HG03565 (cell line): ENCODE results near the gene MDK.

ENCODE experiments used
- ATAC-seq: cut with Tn5 transposase; IDR thresholded peaks from one replicate; pipeline ENCODE4 v1.9.1; 2021; ENCODE audit warnings: mild to moderate bottlenecking, moderate library complexity; ENCODE audit not compliant: unreplicated experiment

MDK gene

GRCh38 chr11:46393231-46393616 lies 11.8 kb downstream of the MDK start:
- ATAC-seq: no peak

- ATAC-seq: no peak
Measured at GRCh38 chr11:46393759-46394158, 12.3 kb downstream of the MDK start.

GRCh38 chr11:46397526-46397925 lies 16.1 kb downstream of the MDK start:
- ATAC-seq: no peak

GRCh38 chr11:46402957-46403902 lies 21.8 kb downstream of the MDK start:
- ATAC-seq: no peak

GRCh38 chr11:46404476-46405017 lies 23.1 kb downstream of the MDK start:
- no peak for ATAC-seq

- no peak for ATAC-seq
Measured at GRCh38 chr11:46407635-46408034, 26.2 kb downstream of the MDK start.

GRCh38 chr11:46408407-46408986 lies 27.0 kb downstream of the MDK start:
- no peak for ATAC-seq

- ATAC-seq: no peak
Measured at GRCh38 chr11:46410021-46410420, 28.6 kb downstream of the MDK start.

GRCh38 chr11:46413760-46414465 lies 32.4 kb downstream of the MDK start:
- no peak for ATAC-seq

- ATAC-seq: no peak
Measured at GRCh38 chr11:46414466-46414796, 33.0 kb downstream of the MDK start.

- ATAC-seq: no peak
Measured at GRCh38 chr11:46414879-46415278, 33.4 kb downstream of the MDK start.

GRCh38 chr11:46417711-46418110 lies 36.2 kb downstream of the MDK start:
- ATAC-seq: no peak

- no peak for ATAC-seq
Measured at GRCh38 chr11:46418751-46419150, 37.3 kb downstream of the MDK start.

GRCh38 chr11:46420513-46420912 lies 39.0 kb downstream of the MDK start:
- no peak for ATAC-seq

- no peak for ATAC-seq
Measured at GRCh38 chr11:46421257-46421880, 39.9 kb downstream of the MDK start.

GRCh38 chr11:46422588-46422987 lies 41.1 kb downstream of the MDK start:
- ATAC-seq: no peak

GRCh38 chr11:46426233-46426991 lies 44.9 kb downstream of the MDK start:
- ATAC-seq: no peak

GRCh38 chr11:46427364-46427763 lies 45.9 kb downstream of the MDK start:
- ATAC-seq: no peak

GRCh38 chr11:46429717-46430116 lies 48.2 kb downstream of the MDK start:
- no peak for ATAC-seq

- ATAC-seq: no peak
Measured at GRCh38 chr11:46431211-46431610, 49.7 kb downstream of the MDK start.
